HG03280 (cell line): ENCODE results near the gene ZNF692.
A peak's percentile ranks its signal among the peaks of the same experiment; 100 is the strongest.
"Not testable (repeated sequence)": the region's sequence is repeated elsewhere in the genome, so short reads cannot be mapped to it uniquely, and the experiment has no call there.

Source experiments
- ATAC-seq: cut with Tn5 transposase; IDR thresholded peaks from one replicate; pipeline ENCODE4 v1.9.1; 2021; ENCODE audit warnings: mild to moderate bottlenecking, moderate library complexity; ENCODE audit not compliant: unreplicated experiment

Gene ZNF692

DNA sequence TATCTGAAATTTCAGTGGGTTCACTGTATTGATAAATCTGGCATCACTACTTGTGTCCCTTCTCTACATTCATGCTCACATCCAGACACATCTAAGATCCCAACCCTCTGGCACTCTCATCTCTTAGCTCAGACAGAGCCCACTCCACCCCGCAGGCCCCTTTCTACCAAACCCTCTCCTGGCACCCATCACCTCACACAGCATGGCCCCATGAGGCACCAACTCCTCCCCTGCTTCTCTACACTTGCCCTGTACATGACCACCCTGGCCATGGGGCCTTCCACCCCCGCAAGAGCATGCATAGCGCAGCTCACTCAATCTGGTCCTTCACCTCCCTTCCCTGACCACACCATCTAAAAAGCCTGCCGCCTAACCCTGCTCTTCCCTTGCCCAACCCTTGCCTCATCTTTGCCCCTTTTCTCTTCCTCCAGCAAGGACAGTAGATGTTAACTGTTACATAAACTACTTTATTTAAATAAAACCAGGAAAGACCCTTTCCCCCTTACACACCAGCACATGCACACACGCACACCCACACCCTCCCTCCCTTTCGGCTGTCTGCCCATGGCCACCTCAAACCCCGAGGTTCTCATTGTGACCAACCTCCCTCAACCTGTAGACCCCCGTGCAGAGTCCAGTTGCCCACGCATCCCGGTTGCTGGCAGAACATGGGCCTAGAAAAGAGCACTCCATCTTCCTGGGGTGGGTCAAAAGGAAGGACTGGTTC lies 48.7 kb downstream of the ZNF692 start:
- no peak for ATAC-seq

DNA sequence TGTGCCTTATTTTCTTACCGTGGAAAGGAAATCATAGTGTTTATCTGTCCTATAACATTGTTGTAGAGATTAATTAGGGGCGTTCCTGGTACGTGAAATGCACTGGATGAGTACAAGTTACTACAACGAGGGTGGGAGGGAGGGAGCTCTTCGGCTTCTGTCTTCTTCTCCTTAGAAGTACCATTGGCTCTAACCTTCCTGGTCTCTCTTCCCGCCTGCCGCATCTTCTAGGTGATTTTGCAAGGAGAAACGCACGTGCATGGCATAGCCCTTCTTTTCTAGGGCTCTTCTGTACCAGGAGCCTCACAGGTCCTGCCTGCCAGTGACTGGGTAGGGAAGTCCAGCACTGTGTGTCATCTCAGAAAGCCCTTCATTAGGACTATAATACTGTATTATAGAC lies 50.0 kb downstream of the ZNF692 start:
- ATAC-seq: no peak

DNA sequence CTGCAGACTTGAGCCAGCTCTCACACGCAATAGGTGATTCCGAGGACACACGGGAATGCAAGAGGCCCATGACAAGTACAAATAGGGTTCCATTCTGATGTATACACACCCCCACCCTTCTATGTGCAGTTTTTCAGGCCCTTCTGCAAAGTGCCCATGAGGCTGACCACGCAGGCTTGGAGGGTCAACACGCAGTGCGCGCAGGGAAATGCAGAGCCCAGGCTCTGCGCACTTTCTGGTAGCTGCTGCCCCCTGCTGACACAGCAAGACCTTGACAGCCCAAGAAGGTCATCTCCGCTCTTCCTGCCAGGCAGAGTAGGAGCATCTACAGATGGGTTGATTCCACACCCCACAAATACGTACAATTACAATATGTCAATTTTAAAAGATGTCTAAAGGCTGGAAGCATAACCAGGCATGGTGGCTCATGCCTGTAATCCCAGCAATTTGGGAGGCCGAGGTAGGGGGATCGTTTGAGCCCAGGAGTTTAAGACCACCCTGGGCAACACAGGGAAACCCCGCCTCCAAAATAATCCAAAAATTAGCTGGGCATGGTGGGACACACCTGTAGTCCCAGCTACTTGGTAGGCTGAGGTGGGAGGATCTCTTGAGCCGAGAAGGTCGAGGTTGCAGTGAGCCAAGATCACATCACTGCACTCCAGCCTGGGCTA lies 51.7 kb downstream of the ZNF692 start:
- peak; percentile 67 for ATAC-seq

DNA sequence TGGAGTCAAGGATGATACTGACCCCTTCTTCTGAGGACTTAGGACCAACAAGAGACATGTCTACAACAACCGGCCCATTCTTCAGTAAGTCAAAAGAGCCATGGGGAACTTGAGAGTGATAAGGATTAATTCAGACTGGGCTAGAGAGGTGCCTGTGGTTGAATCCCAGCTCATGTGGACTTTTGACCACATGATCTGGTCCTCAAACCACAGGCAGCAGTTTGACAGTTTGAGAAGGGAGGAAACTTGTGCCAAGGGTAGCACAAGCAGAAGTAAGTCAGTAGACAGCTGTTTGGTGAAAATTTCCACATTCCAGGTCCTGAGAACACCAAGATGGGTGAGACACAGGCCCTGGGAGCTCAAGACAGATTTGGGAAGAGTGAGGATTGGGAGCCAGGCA lies 53.0 kb downstream of the ZNF692 start:
- ATAC-seq: no peak

DNA sequence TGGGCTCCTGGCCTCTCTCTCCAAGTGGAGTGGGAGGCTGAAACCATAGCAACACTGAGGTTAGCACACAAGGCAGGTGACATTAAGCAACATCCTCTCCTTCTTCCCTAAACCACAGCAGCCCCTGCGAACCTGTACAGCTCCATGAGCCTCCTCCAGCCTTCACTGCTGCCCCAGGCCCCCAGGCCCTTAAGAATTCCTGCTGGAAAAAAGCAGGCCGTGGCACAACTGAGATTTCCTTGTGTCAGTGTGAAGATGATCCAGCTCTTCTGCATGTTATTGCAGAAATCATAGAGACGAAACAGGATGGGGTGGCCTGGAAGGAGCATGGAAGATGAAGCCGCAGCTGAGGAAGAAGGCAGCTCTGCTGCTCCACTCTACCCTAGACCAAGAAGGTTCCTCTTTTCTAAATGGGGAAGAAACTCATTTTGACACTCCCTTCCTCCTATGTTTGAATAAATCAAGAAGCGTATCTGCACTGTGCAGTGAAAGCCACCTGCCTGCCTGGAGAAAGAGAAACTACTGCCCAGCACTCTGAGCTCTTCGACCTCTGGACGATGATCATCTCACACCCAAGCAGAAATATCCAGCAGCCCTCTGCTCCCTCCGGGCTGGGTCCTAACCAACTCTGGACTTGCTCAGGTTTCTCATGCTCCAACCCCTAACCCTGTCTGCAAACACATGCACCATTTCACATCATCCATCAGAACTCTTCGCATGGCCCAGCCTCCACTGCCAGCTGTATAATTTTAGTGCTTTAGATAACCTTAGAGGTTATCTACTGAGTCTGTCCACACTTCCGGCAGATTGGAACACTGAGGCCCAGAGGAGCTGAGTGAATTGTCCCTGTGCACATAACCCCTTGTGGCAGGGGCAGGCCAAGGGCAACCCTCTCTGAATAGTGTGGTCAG lies 53.9 kb downstream of the ZNF692 start:
- ATAC-seq: peak; percentile 81

DNA sequence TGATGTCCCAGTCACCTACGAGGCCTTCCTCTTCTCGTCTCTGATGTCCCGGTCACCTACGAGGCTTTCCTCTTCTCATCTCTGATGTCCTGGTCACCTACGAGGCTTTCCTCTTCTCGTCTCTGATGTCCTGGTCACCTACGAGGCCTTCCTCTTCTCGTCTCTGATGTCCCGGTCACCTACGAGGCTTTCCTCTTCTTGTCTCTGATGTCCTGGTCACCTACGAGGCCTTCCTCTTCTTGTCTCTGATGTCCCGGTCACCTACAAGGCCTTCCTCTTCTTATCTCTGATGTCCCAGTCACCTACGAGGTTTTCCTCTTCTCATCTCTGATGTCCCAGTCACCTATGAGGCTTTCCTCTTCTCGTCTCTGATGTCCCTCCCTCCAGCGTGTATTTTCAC lies 55.4 kb downstream of the ZNF692 start:
- not testable (repeated sequence) for ATAC-seq

DNA sequence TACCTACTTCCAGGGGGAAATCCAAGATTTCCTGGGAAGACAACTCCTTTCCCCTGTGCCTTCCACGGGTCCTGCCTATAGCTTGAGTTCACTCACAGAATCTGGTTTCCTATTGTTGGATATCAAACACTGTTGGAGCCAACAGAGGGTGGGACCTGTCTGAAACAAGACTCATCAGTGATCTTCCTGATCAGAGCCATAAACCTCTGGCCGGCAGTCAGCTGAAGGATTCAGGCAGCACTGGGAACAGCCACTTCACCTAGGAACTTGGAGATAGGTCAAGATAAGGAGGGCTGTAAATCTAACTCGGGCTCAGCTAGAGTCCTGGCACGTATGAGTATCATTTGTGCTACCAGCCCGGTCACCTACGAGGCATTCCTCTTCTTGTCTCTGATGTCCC lies 56.4 kb downstream of the ZNF692 start:
- ATAC-seq: no peak

DNA sequence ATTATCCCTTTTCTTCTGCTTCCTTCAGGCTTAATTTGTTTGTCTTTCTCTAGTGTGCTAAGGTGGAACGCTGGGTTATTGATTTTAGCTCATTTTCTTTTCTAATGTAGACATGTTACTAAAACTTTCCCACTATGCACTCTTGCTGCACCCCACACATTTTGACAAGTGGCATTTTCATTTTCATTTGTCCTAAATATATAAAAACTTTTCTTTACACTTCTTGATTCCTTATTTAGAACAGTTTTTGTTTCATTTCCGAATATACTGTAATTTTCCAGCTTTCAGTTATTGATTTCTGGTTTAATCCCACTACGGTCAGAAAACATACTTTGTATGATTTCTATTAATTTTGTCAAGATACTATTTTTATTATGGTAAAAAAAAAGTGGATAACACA lies 58.4 kb downstream of the ZNF692 start:
- ATAC-seq: no peak
